IPS-18c (cell line): ENCODE data around the gene ELP6.
"Not testable (repeated sequence)": the region's sequence is repeated elsewhere in the genome, so short reads cannot be mapped to it uniquely, and the experiment has no call there.

ENCODE experiments used
- H3K4me3 ChIP-seq: 2 replicates; pipeline ENCODE4 v1.7.0; 2013; ENCODE audit warnings: low read depth, mild to moderate bottlenecking, low read length, moderate library complexity; ENCODE audit not compliant: insufficient read depth
- H3K9me3 ChIP-seq: one replicate; pipeline ENCODE4 v1.6.1; 2013; ENCODE audit warnings: mild to moderate bottlenecking, low read length, moderate library complexity; ENCODE audit not compliant: control insufficient read depth, insufficient read depth

ELP6 gene

GRCh38 chr3:47478022-47478421, 35.5 kb downstream of the ELP6 start:
- Histone ChIP-seq H3K9me3 (no peaks in the 10 kb centered on the region), H3K4me3 (no peak overlapping the region)

GRCh38 chr3:47476644-47477199, 36.8 kb downstream of the ELP6 start:
- no peak overlapping the region for H3K4me3 ChIP-seq

DNA sequence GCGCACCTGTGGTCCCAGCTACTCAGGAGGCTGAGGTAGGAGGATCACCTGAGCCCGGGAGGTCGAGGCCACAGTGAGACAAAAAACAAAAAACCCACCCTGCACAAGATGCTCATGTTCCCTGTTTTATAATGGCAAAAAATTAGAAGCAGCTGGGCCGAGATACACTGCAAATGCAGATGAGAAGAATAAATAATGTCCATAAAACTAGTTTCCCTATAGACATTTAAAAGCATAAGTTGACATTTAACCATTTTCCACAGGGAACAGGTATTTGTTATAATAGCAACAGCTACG, 37.2 kb downstream of the ELP6 start:
- peak overlapping the region; percentile 25; the same call in 1 of the 2 replicates for H3K4me3 ChIP-seq
- no peaks in the 10 kb centered on the region for H3K9me3 ChIP-seq

More at GRCh38 chr3:47476644-47477199, 36.8 kb downstream of the ELP6 start:
- H3K9me3 ChIP-seq, result no peaks in the 10 kb centered on the region

GRCh38 chr3:47475570-47476329, 37.8 kb downstream of the ELP6 start, which contains the start of gene SCAP:
Gene SCAP, minus strand, starts transcription at chr3:47475941. Its CDS starts 32,948 bp downstream, at chr3:47442993.
- Histone ChIP-seq H3K4me3 (peak within 1 kb of the TSS; percentile 84), H3K9me3 (no peaks in the 10 kb centered on the region)

- Histone ChIP-seq H3K9me3 (no peaks in the 10 kb centered on the region), H3K4me3 (peak overlapping the region; percentile 84)
Observed at GRCh38 chr3:47475029-47475569, 38.4 kb downstream of the ELP6 start.

DNA sequence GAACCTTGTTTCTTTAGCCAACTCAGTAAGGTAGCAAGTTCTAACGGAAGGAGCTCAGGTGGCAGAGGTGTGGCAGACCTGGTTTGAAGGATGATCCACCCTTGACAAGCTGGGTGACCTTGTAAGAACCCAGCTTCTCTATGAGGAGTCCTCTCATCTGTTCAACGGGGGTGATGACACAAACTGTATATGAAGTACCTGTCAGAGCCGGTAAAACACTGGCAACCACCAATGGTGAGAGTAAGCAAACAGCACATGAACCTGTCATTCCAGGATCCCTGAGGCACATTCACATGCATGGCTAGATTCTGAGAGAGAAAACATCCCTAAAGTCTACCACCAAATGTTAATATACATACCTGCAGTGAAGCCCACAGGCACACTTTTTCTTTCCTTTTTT, 40.1 kb downstream of the ELP6 start:
- H3K4me3 ChIP-seq, result no peak overlapping the region
- H3K9me3 ChIP-seq, result no peaks in the 10 kb centered on the region

- Histone ChIP-seq H3K9me3 (no peaks in the 10 kb centered on the region), H3K4me3 (no peak overlapping the region)
Observed at GRCh38 chr3:47469616-47470015, 43.9 kb downstream of the ELP6 start.

DNA sequence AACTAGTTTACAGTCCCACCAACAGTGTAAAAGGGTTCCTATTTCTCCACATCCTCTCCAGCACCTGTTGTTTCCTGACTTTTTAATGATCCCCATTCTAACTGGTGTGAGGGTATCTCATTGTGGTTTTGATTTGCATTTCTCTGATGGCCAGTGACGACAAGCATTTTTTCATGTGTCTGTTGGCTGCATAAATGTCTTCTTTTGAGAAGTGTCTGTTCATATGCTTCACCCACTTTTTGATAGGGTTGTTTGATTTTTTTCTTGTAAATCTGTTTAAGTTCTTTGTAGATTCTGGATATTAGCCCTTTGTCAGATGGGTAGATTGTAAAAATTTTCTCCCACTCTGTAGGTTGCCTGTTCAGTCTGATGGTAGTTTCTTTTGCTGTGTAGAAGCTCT, 45.2 kb downstream of the ELP6 start:
- H3K4me3 ChIP-seq, H3K9me3 ChIP-seq: not testable (repeated sequence)

DNA sequence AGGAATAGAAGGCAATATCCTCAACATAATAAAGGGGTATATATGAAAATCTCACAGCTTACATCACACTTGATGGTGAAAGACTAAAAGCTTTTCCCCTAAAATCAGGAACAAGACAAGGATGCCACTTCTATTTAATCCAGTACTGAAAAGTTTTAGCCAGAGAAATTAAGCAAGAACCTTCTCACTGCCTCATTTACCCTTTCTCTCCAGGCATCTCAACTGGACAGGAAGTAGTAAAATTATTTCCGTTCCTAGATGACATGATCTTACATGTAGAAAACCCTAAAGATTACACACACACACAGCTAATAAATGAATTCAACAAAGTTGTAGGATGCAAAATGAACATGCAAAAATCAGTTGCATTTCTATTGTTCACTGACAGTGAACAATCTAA, 48.9 kb downstream of the ELP6 start:
- Histone ChIP-seq H3K9me3 (no peaks in the 10 kb centered on the region), H3K4me3 (no peak overlapping the region)

DNA sequence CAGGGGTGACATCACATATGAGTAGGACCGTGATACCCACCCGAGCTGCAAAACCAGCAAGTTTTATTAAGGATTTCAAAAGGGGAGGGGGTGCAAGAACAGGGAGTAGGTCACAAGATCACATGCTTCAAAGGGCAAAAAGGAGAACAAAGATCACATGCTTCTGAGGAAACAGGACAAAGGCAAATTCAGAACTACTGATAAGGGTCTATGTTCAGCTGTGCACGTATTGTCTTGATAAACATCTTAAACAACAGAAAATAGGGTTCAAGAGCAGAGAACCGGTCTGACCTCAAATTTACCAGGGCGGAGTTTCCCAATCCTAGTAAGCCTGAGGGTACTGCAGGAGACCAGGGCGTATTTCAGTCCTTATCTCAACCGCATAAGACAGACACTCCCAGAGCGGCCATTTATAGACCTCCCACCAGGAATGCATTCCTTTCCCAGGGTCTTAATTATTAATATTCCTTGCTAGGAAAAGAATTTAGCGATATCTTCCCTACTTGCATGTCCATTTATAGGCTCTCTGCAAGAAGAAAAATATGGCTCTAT, 53.9 kb downstream of the ELP6 start:
- not testable (repeated sequence) for H3K4me3 ChIP-seq, H3K9me3 ChIP-seq

GRCh38 chr3:47456984-47457383, 56.5 kb downstream of the ELP6 start:
- Histone ChIP-seq H3K4me3 (no peak overlapping the region), H3K9me3 (no peaks in the 10 kb centered on the region)

- Histone ChIP-seq H3K4me3 (no peak overlapping the region), H3K9me3 (no peaks in the 10 kb centered on the region)
Observed at GRCh38 chr3:47455806-47456452, 57.6 kb downstream of the ELP6 start.

- no peak overlapping the region for H3K4me3 ChIP-seq
- H3K9me3 ChIP-seq, result no peaks in the 10 kb centered on the region
Observed at GRCh38 chr3:47452453-47453215, 60.9 kb downstream of the ELP6 start.
